Measurements from ENCODE around the gene MCC. TPM values are rescaled to one million over a fixed set of nuclear protein-coding genes. Genes with fewer than 3 reads are reported as not detected.

The MCC gene
- polyA plus RNA-seq, 2 of the 4 experiments (the other 2 are of a cell fraction) = 0.09 to 0.10 TPM

- no peaks in the 10 kb centered on the region for H3K9me3 ChIP-seq
- 28% methylated on average over 1 of the region's 1 CpG for WGBS (ENCODE audit: missing lambda C conversion rate)
- H3K4me3 ChIP-seq = no peak overlapping the region
- no peaks in the 10 kb centered on the region for H3K4me1 ChIP-seq
- no peak for FAIRE-seq
- ChIA-PET POLR2A (no interaction called here), CTCF (no interaction called here)
- ATAC-seq = no peak
- H3K4me2 ChIP-seq = no peak overlapping the region
- no peak for DNase-seq (ENCODE audit: low read depth in 1 of 2, low spot score in 1 of 2)
- TF ChIP-seq REST (IDR thresholded peaks at IDR 0.05) = no peak
- no peak overlapping the region for H3K27ac ChIP-seq
These were observed 306.8 kb downstream of the MCC start for GRCh38 chr5:113181409-113181808.

GRCh38 chr5:113179156-113179555, 309.1 kb downstream of the MCC start:
- ATAC-seq (no peak), DNase-seq (ENCODE audit: low read depth in 1 of 2, low spot score in 1 of 2) (no peak), FAIRE-seq (no peak)
- CTCF ChIA-PET = no interaction called here
- H3K4me3 ChIP-seq = no peak overlapping the region
- POLR2A ChIA-PET = no interaction called here
- H3K9me3 ChIP-seq = no peaks in the 10 kb centered on the region
- TF ChIP-seq SMC3 (IDR thresholded peaks at IDR 0.05) = no peak
- TF ChIP-seq RNF2 (IDR thresholded peaks at IDR 0.05; ENCODE audit: borderline replicate concordance, low read depth) = no peak
- TF ChIP-seq JUNB (IDR thresholded peaks at IDR 0.05) = no peak
- TF ChIP-seq NR3C1 (IDR thresholded peaks at IDR 0.05) = no peak
- TF ChIP-seq ZSCAN20 (CRISPR knock-in tag; IDR thresholded peaks at IDR 0.05) = no peak
- no peak for TF ChIP-seq USF2 (IDR thresholded peaks at IDR 0.05)
- TF ChIP-seq RCOR1 (IDR thresholded peaks at IDR 0.05; ENCODE audit: low read depth, low read length) = no peak
- TF ChIP-seq HEYL (CRISPR knock-in tag; IDR thresholded peaks at IDR 0.05) = no peak
- no peak for TF ChIP-seq KDM1A (IDR thresholded peaks at IDR 0.05; ENCODE audit: low read depth)
- no peaks in the 10 kb centered on the region for H3K4me1 ChIP-seq
- no peak overlapping the region for H3K4me2 ChIP-seq
- H3K27ac ChIP-seq = no peak overlapping the region

GRCh38 chr5:113178073-113178779, 310.0 kb downstream of the MCC start:
- no peak for DNase-seq (ENCODE audit: low read depth in 1 of 2, low spot score in 1 of 2)
- no peak for TF ChIP-seq RNF2 (IDR thresholded peaks at IDR 0.05; ENCODE audit: borderline replicate concordance, low read depth)
- 42% methylated on average over 6 of the region's 6 CpGs for WGBS (ENCODE audit: missing lambda C conversion rate)
- ATAC-seq = no peak
- FAIRE-seq = no peak
- no peak overlapping the region for H3K4me2 ChIP-seq
- ChIA-PET CTCF (interaction anchor here (1.0 kb wide), 1 partner anchor 34 kb away, joined by 3 read pairs; no protein-coding TSS in a partner anchor), POLR2A (no interaction called here)
- H3K4me3 ChIP-seq = no peak overlapping the region
- no peaks in the 10 kb centered on the region for H3K4me1 ChIP-seq
- no peak overlapping the region for H3K27ac ChIP-seq
- H3K9me3 ChIP-seq = no peaks in the 10 kb centered on the region

GRCh38 chr5:113177225-113177624, 311.0 kb downstream of the MCC start:
- ChIA-PET POLR2A (no interaction called here), CTCF (no interaction called here)
- no peaks in the 10 kb centered on the region for H3K4me1 ChIP-seq
- no peak for TF ChIP-seq NR3C1 (IDR thresholded peaks at IDR 0.05)
- TF ChIP-seq HMGXB4 (CRISPR knock-in tag; IDR thresholded peaks at IDR 0.05; ENCODE audit: borderline replicate concordance) = no peak
- no peak for TF ChIP-seq ZC3H11A (IDR thresholded peaks at IDR 0.05)
- no peak for TF ChIP-seq POLR2A (IDR thresholded peaks at IDR 0.05; ENCODE audit: low read length)
- no peak for TF ChIP-seq CEBPB (IDR thresholded peaks at IDR 0.05)
- no peak for TF ChIP-seq USF2 (IDR thresholded peaks at IDR 0.05)
- no peak overlapping the region for H3K4me3 ChIP-seq
- FAIRE-seq (no peak), ATAC-seq (no peak), DNase-seq (ENCODE audit: low read depth in 1 of 2, low spot score in 1 of 2) (no peak)
- 6% methylated on average over 1 of the region's 1 CpG for WGBS (ENCODE audit: missing lambda C conversion rate)
- no peaks in the 10 kb centered on the region for H3K9me3 ChIP-seq
- no peak overlapping the region for H3K4me2 ChIP-seq
- no peak overlapping the region for H3K27ac ChIP-seq

Data from A549 (cell line).